ENCODE measurements around the gene ATP4B. TPM values are rescaled to one million over a fixed set of nuclear protein-coding genes. Genes with fewer than 3 reads are reported as not detected.

ATP4B gene
- total RNA-seq, 1 experiment from 2014 or later: not detected

- H3K27ac ChIP-seq (ENCODE audit: low read depth, low read length): no peak overlapping the region
- intact Hi-C loops (cut with micrococcal nuclease): no loop called here
- no peak for DNase-seq (ENCODE audit: low read depth, low spot score)
- H3K79me2 ChIP-seq (ENCODE audit: insufficient read depth, low read length): peaks cover 81% of the 10 kb centered on the region
- H2AFZ ChIP-seq (ENCODE audit: low read depth, low read length, poor library complexity, severe bottlenecking): no peak overlapping the region
- no TSS peak for BruUV-seq (replicated peaks)
- CTCF ChIA-PET: no interaction called here
- POLR2A ChIA-PET: no interaction called here
- no peak overlapping the region for H3K4me2 ChIP-seq (ENCODE audit: low read length)
- no peaks in the 10 kb centered on the region for H3K9me3 ChIP-seq (ENCODE audit: control insufficient read depth in 1 of 2, insufficient read depth in 1 of 2, low read depth in 1 of 2, low read length in 2 of 2)
- no peak overlapping the region for H3K4me3 ChIP-seq (replicated peaks in 1 of 2; ENCODE audit: low read depth in 1 of 2, low read length in 2 of 2)
- H3K4me1 ChIP-seq (ENCODE audit: control insufficient read depth in 1 of 2, insufficient read depth in 2 of 2, low read length in 2 of 2): no peaks in the 10 kb centered on the region
- H3K9me2 ChIP-seq (ENCODE audit: insufficient read depth): no peaks in the 10 kb centered on the region
- RAD21 ChIA-PET (ENCODE audit: low non-redundant PET in 1 of 2, low total read pairs in 2 of 2, uncharacterized antibody in 2 of 2, unreplicated experiment in 2 of 2): no interaction called here
- TF ChIP-seq YY1 (IDR thresholded peaks at IDR 0.05; ENCODE audit: extremely low read depth, insufficient replicate concordance, low read depth, low read length) (no peak), EZH2phosphoT487 (IDR thresholded peaks at IDR 0.05; ENCODE audit: borderline replicate concordance) (no peak), JUND (IDR thresholded peaks at IDR 0.05) (no peak)
- no peaks in the 10 kb centered on the region for H3K27me3 ChIP-seq (ENCODE audit: insufficient read depth, low read length)
- H3K36me3 ChIP-seq (ENCODE audit: control insufficient read depth in 1 of 2, insufficient read depth in 2 of 2, low read length in 2 of 2): peaks cover 21 to 67% of the 10 kb centered on the region in 2 experiments
- ATAC-seq: no peak
- H4K20me1 ChIP-seq (ENCODE audit: insufficient read depth): peaks cover 6% of the 10 kb centered on the region; the same call in 1 of the 2 replicates
- H3K9ac ChIP-seq (ENCODE audit: low read length): no peak overlapping the region
These were observed 27.7 kb downstream of the ATP4B start for GRCh38 chr13:113630296-113630695.

- DNase-seq (ENCODE audit: low read depth, low spot score) (no peak), ATAC-seq (no peak)
- Histone ChIP-seq H3K9me3 (ENCODE audit: control insufficient read depth in 1 of 2, insufficient read depth in 1 of 2, low read depth in 1 of 2, low read length in 2 of 2) (no peaks in the 10 kb centered on the region), H3K9ac (ENCODE audit: low read length) (no peak overlapping the region), H3K36me3 (ENCODE audit: control insufficient read depth in 1 of 2, insufficient read depth in 2 of 2, low read length in 2 of 2) (peaks cover 19 to 63% of the 10 kb centered on the region in 2 experiments), H3K4me3 (replicated peaks in 1 of 2; ENCODE audit: low read depth in 1 of 2, low read length in 2 of 2) (no peak overlapping the region), H3K9me2 (ENCODE audit: insufficient read depth) (no peaks in the 10 kb centered on the region), H3K79me2 (ENCODE audit: insufficient read depth, low read length) (peaks cover 80% of the 10 kb centered on the region), H3K4me1 (ENCODE audit: control insufficient read depth in 1 of 2, insufficient read depth in 2 of 2, low read length in 2 of 2) (no peaks in the 10 kb centered on the region), H2AFZ (ENCODE audit: low read depth, low read length, poor library complexity, severe bottlenecking) (no peak overlapping the region), H3K4me2 (ENCODE audit: low read length) (no peak overlapping the region), H3K27ac (ENCODE audit: low read depth, low read length) (no peak overlapping the region), H4K20me1 (ENCODE audit: insufficient read depth) (peaks cover 6% of the 10 kb centered on the region; the same call in 1 of the 2 replicates), H3K27me3 (ENCODE audit: insufficient read depth, low read length) (no peaks in the 10 kb centered on the region)
- BruUV-seq (replicated peaks): no TSS peak
- ChIA-PET CTCF (no interaction called here), RAD21 (ENCODE audit: low non-redundant PET in 1 of 2, low total read pairs in 2 of 2, uncharacterized antibody in 2 of 2, unreplicated experiment in 2 of 2) (no interaction called here), POLR2A (no interaction called here)
- TF ChIP-seq, protein P1, sequence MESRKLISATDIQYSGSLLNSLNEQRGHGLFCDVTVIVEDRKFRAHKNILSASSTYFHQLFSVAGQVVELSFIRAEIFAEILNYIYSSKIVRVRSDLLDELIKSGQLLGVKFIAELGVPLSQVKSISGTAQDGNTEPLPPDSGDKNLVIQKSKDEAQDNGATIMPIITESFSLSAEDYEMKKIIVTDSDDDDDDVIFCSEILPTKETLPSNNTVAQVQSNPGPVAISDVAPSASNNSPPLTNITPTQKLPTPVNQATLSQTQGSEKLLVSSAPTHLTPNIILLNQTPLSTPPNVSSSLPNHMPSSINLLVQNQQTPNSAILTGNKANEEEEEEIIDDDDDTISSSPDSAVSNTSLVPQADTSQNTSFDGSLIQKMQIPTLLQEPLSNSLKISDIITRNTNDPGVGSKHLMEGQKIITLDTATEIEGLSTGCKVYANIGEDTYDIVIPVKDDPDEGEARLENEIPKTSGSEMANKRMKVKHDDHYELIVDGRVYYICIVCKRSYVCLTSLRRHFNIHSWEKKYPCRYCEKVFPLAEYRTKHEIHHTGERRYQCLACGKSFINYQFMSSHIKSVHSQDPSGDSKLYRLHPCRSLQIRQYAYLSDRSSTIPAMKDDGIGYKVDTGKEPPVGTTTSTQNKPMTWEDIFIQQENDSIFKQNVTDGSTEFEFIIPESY (IDR thresholded peaks at IDR 0.05; ENCODE audit: extremely low read depth, insufficient replicate concordance, low read length): no peak
- no peak for TF ChIP-seq SRF (IDR thresholded peaks at IDR 0.05; ENCODE audit: low read depth)
- no peak for TF ChIP-seq POLR2AphosphoS5 (IDR thresholded peaks at IDR 0.05; ENCODE audit: low read depth, low read length)
- no peak for TF ChIP-seq MAX (IDR thresholded peaks at IDR 0.05)
- no peak for TF ChIP-seq JUND (IDR thresholded peaks at IDR 0.05)
- TF ChIP-seq ATF3 (IDR thresholded peaks at IDR 0.05): no peak
- TF ChIP-seq ELF1 (IDR thresholded peaks at IDR 0.05; ENCODE audit: borderline replicate concordance, low read depth): no peak
- no peak for TF ChIP-seq TCF7L2 (IDR thresholded peaks at IDR 0.05; ENCODE audit: borderline replicate concordance, extremely low read depth, insufficient read depth, insufficient read length)
- TF ChIP-seq EGR1 (IDR thresholded peaks at IDR 0.05; ENCODE audit: low read depth): no peak
- TF ChIP-seq FOSL1 (IDR thresholded peaks at IDR 0.05; ENCODE audit: low read depth): no peak
- no peak for TF ChIP-seq CBX3 (IDR thresholded peaks at IDR 0.05; ENCODE audit: low read depth)
- TF ChIP-seq CEBPB (IDR thresholded peaks at IDR 0.05; ENCODE audit: low read depth): no peak
- no peak for TF ChIP-seq SIN3A (IDR thresholded peaks at IDR 0.05; ENCODE audit: low read depth)
- TF ChIP-seq EZH2 (IDR thresholded peaks at IDR 0.05): no peak
- no peak for TF ChIP-seq YY1 (IDR thresholded peaks at IDR 0.05; ENCODE audit: extremely low read depth, insufficient replicate concordance, low read depth, low read length)
- TF ChIP-seq CTCF (IDR thresholded peaks at IDR 0.05 in 2 of 3, conservative IDR thresholded peaks at IDR 0.05 in 1 of 3; ENCODE audit: borderline replicate concordance in 1 of 3, insufficient read depth in 1 of 3, low read depth in 2 of 3, low read length in 2 of 3): no peak
- intact Hi-C loops (cut with micrococcal nuclease): no loop called here
These were observed 28.1 kb downstream of the ATP4B start for GRCh38 chr13:113629866-113630265.
